Uterus (tissue), 4 donors: ENCODE data around the gene JAK3. TPM values are rescaled to one million over a fixed set of nuclear protein-coding genes. Genes with fewer than 3 reads are reported as not detected.
A peak's percentile ranks its signal among the peaks of the same experiment; 100 is the strongest.

Experiments used
- DNase-seq, 2 donors: peaks; one replicate each; pipeline ENCODE4 v3.0.0-alpha.2; 2019 to 2020
- H3K27ac ChIP-seq, 2 donors: fragments of 200-600 bp; sonication (generic); 1 replicate in 1 of 2; 2 replicates in 1 of 2; pipeline ENCODE4 v1.5.1; 2016 to 2018
- H3K27me3 ChIP-seq, 2 donors: fragments of 200-600 bp; sonication (generic); one replicate each; pipeline ENCODE4 v1.5.1; 2018 to 2019; ENCODE audit warnings: control low read depth in 1 of 2
- H3K36me3 ChIP-seq, 2 donors: fragments of 200-600 bp; sonication (generic); one replicate each; pipeline ENCODE4 v1.5.1; 2019; ENCODE audit warnings: control low read depth in 1 of 2
- H3K4me1 ChIP-seq, 2 donors: fragments of 200-600 bp; sonication (generic); one replicate each; pipeline ENCODE4 v1.5.1; 2018 to 2019; ENCODE audit warnings: control low read depth in 1 of 2
- H3K4me3 ChIP-seq, 2 donors: fragments of 200-600 bp; sonication (generic); 1 replicate in 1 of 2; 2 replicates in 1 of 2; pipeline ENCODE4 v1.5.1; 2018 to 2019; ENCODE audit warnings: mild to moderate bottlenecking in 1 of 2
- H3K9me3 ChIP-seq, 2 donors: fragments of 200-600 bp; sonication (generic); one replicate each; pipeline ENCODE4 v1.5.1; 2019; ENCODE audit warnings: control low read depth in 1 of 2
- POLR2A ChIP-seq, 2 donors: fragments of 450-650 bp; IDR thresholded peaks; one replicate each; pipeline ENCODE4 v1.6.1; 2016; ENCODE audit warnings: antibody characterized with exemption in 2 of 2, mild to moderate bottlenecking in 1 of 2, moderate library complexity in 1 of 2
- intact Hi-C: fragments of 100-400 bp; cut with DNase I; formaldehyde crosslinking; loops from one replicate; pipeline ENCODE4 v1.15.1; 2023; ENCODE audit warnings: low total_unique reads
- total RNA-seq, 4 donors: library from RNA; depleted of rRNA in 3 of 4; stranded (reverse); fragments of >200 nt in 3 of 4; gene quantifications; one replicate each; pipeline versions ENCODE4 v1.1.0 to v1.2.4, GENCODE V29; 2014 to 2023
- TF ChIP-seq, protein P1 (sequence below), 4 experiments: fragments of 200-600 bp in 2 of 4; fragments of 450-650 bp in 2 of 4; sonication (generic) in 2 of 4; IDR thresholded peaks; one replicate each; pipeline ENCODE4 v1.5.1; 2016 to 2019; ENCODE audit warnings: antibody characterized with exemption in 4 of 4, mild to moderate bottlenecking in 2 of 4, moderate library complexity in 1 of 4
- donor health status: DM: yes; HTN: yes; CAD: no.

Gene JAK3
- total RNA-seq, 4 donors from 2014 or later: under 0.01 to 8.1 (median 2.7) TPM

- no peaks in the 10 kb centered on the region for H3K27me3 ChIP-seq
- H3K36me3 ChIP-seq: no peaks in the 10 kb centered on the region
- H3K27ac ChIP-seq: no peak overlapping the region
- H3K9me3 ChIP-seq: no peaks in the 10 kb centered on the region
- peak overlapping the region in 1 of 2 donors; percentile 34 for H3K4me3 ChIP-seq
- no peak for TF ChIP-seq POLR2A (IDR thresholded peaks at IDR 0.05)
- TF ChIP-seq, protein P1, sequence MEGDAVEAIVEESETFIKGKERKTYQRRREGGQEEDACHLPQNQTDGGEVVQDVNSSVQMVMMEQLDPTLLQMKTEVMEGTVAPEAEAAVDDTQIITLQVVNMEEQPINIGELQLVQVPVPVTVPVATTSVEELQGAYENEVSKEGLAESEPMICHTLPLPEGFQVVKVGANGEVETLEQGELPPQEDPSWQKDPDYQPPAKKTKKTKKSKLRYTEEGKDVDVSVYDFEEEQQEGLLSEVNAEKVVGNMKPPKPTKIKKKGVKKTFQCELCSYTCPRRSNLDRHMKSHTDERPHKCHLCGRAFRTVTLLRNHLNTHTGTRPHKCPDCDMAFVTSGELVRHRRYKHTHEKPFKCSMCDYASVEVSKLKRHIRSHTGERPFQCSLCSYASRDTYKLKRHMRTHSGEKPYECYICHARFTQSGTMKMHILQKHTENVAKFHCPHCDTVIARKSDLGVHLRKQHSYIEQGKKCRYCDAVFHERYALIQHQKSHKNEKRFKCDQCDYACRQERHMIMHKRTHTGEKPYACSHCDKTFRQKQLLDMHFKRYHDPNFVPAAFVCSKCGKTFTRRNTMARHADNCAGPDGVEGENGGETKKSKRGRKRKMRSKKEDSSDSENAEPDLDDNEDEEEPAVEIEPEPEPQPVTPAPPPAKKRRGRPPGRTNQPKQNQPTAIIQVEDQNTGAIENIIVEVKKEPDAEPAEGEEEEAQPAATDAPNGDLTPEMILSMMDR (IDR thresholded peaks at IDR 0.05): no peak
- DNase-seq: peak; percentile 48 to 55
- H3K4me1 ChIP-seq: no peaks in the 10 kb centered on the region
- intact Hi-C loops: no loop called here
Measured at GRCh38 chr19:17830567-17831418, 17.0 kb downstream of the JAK3 start.

GRCh38 chr19:17829855-17830566 is 17.8 kb downstream of the JAK3 start:
- H3K4me3 ChIP-seq: peak overlapping the region in 1 of 2 donors; percentile 34
- no peak overlapping the region for H3K27ac ChIP-seq
- no peaks in the 10 kb centered on the region for H3K36me3 ChIP-seq
- H3K27me3 ChIP-seq: no peaks in the 10 kb centered on the region
- H3K4me1 ChIP-seq: no peaks in the 10 kb centered on the region
- no peaks in the 10 kb centered on the region for H3K9me3 ChIP-seq
- TF ChIP-seq POLR2A (IDR thresholded peaks at IDR 0.05): no peak
- TF ChIP-seq, protein P1 (IDR thresholded peaks at IDR 0.05): no peak
- intact Hi-C loops: no loop called here
- no peak for DNase-seq

- no peak for DNase-seq
- Histone ChIP-seq H3K36me3 (no peaks in the 10 kb centered on the region), H3K9me3 (no peaks in the 10 kb centered on the region), H3K4me3 (no peak overlapping the region), H3K27ac (no peak overlapping the region), H3K27me3 (no peaks in the 10 kb centered on the region), H3K4me1 (no peaks in the 10 kb centered on the region)
- intact Hi-C loops: no loop called here
- TF ChIP-seq, protein P1 (IDR thresholded peaks at IDR 0.05): no peak
- no peak for TF ChIP-seq POLR2A (IDR thresholded peaks at IDR 0.05)
Measured at GRCh38 chr19:17826508-17827056, 21.2 kb downstream of the JAK3 start.

GRCh38 chr19:17824339-17824738 is 23.4 kb downstream of the JAK3 start:
- Histone ChIP-seq H3K27me3 (no peaks in the 10 kb centered on the region), H3K27ac (no peak overlapping the region), H3K9me3 (no peaks in the 10 kb centered on the region), H3K36me3 (no peaks in the 10 kb centered on the region), H3K4me1 (no peaks in the 10 kb centered on the region), H3K4me3 (no peak overlapping the region)
- intact Hi-C loops: no loop called here
- TF ChIP-seq POLR2A (IDR thresholded peaks at IDR 0.05): no peak
- TF ChIP-seq, protein P1 (IDR thresholded peaks at IDR 0.05): no peak
- DNase-seq: no peak

GRCh38 chr19:17821190-17821589 is 26.6 kb downstream of the JAK3 start, which contains the start of gene INSL3:
TSS of gene INSL3 (minus strand) at chr19:17821519. CDS start at chr19:17821506, 13 bp downstream.
- intact Hi-C loops: no loop called here

More at GRCh38 chr19:17821190-17821589, 26.6 kb downstream of the JAK3 start, which contains the start of gene INSL3:
- no peak for DNase-seq
- Histone ChIP-seq H3K4me3 (no peak within 1 kb of the TSS), H3K36me3 (no peaks in the 10 kb centered on the region), H3K27me3 (no peaks in the 10 kb centered on the region), H3K27ac (no peak within 1 kb of the TSS), H3K4me1 (no peaks in the 10 kb centered on the region), H3K9me3 (no peaks in the 10 kb centered on the region)
- TF ChIP-seq, protein P1 (IDR thresholded peaks at IDR 0.05): no peak
- no peak for TF ChIP-seq POLR2A (IDR thresholded peaks at IDR 0.05)
